NCI-H1930 (cell line): Measurements from ENCODE around the gene BCL7C.
A peak's percentile ranks its signal among the peaks of the same experiment; 100 is the strongest.

Experiments
- DNase-seq, 2 experiments: peaks; one replicate each; lab custom pipeline; 2025; lab: John Stamatoyannopoulos, UW

The BCL7C gene

GRCh38 chr16:30922960-30923535, 29.2 kb upstream of the BCL7C start:
- DNase-seq, result peak; percentile 99

GRCh38 chr16:30922420-30922959, 28.6 kb upstream of the BCL7C start:
- DNase-seq, result peak; percentile 100

GRCh38 chr16:30921748-30922419, 28.0 kb upstream of the BCL7C start:
- DNase-seq, result peak; percentile 92 to 94

GRCh38 chr16:30921459-30921747, 27.5 kb upstream of the BCL7C start:
- DNase-seq, result no peak

GRCh38 chr16:30920891-30921290, 27.0 kb upstream of the BCL7C start:
- no peak for DNase-seq

- no peak for DNase-seq
Measured at GRCh38 chr16:30918614-30919013, 24.7 kb upstream of the BCL7C start.

- DNase-seq, result no peak
Measured at GRCh38 chr16:30914830-30915229, 21.0 kb upstream of the BCL7C start.

- DNase-seq, result no peak
Measured at GRCh38 chr16:30912794-30913412, 19.0 kb upstream of the BCL7C start.

- DNase-seq, result no peak
Measured at GRCh38 chr16:30910427-30911029, 16.7 kb upstream of the BCL7C start.

- DNase-seq, result no peak
Measured at GRCh38 chr16:30907064-30907463, 13.2 kb upstream of the BCL7C start.

- DNase-seq, result no peak
Measured at GRCh38 chr16:30904114-30904780, 10.4 kb upstream of the BCL7C start.

- no peak for DNase-seq
Measured at GRCh38 chr16:30903596-30903995, 9.7 kb upstream of the BCL7C start.

GRCh38 chr16:30903002-30903401, 9.1 kb upstream of the BCL7C start:
- DNase-seq, result no peak

GRCh38 chr16:30902029-30902972, 8.4 kb upstream of the BCL7C start:
- DNase-seq, result peak; percentile 62 to 78

GRCh38 chr16:30901201-30902028, 7.5 kb upstream of the BCL7C start:
- DNase-seq, result no peak

- no peak for DNase-seq
Measured at GRCh38 chr16:30900588-30900987, 6.7 kb upstream of the BCL7C start.

- DNase-seq, result no peak
Measured at GRCh38 chr16:30899794-30900193, 5.9 kb upstream of the BCL7C start.

- DNase-seq, result peak; percentile 80 to 88
Measured at GRCh38 chr16:30896889-30897733, 3.2 kb upstream of the BCL7C start.

GRCh38 chr16:30896261-30896888, 2.5 kb upstream of the BCL7C start, which contains the start of gene CTF1:
Gene CTF1, plus strand, starts transcription at chr16:30896614. Its CDS starts 30 bp downstream, at chr16:30896644.
- DNase-seq, result peak; percentile 35 to 58
